Pancreas (tissue), 10 donors: ENCODE measurements around the gene SCAMP1. TPM values are rescaled to one million over a fixed set of nuclear protein-coding genes. Genes with fewer than 3 reads are reported as not detected.

Experiments used
- ATAC-seq, 4 donors: fragments of 200-7000 bp; cut with Tn5 transposase; one replicate each; pipeline versions ENCODE4 v1.8.0 to v1.9.1; 2020; ENCODE audit warnings: mild to moderate bottlenecking in 4 of 4, moderate library complexity in 4 of 4
- DNase-seq, 6 donors: peaks; one replicate each; pipeline ENCODE4 v3.0.0-alpha.2; 2020
- FAIRE-seq: peaks from 2 replicates; lab custom pipeline; 2012; peaks lifted over from hg19 to GRCh38; lab: Jason Lieb, UNC
- H3K27ac ChIP-seq, 4 donors: fragments of 200-600 bp; sonication (generic); 1 replicate in 3 of 4; 2 replicates in 1 of 4; pipeline versions ENCODE4 v1.5.0 to v1.8.0; 2020
- H3K27me3 ChIP-seq, 4 donors: fragments of 200-600 bp; one replicate each; pipeline ENCODE4 v1.8.0; 2021
- H3K36me3 ChIP-seq, 3 donors: fragments of 200-600 bp; sonication (generic) in 1 of 3; one replicate each; pipeline versions ENCODE4 v1.5.0 to v1.8.0; 2020 to 2021
- H3K4me1 ChIP-seq, 3 donors: fragments of 200-600 bp; one replicate each; pipeline ENCODE4 v1.8.0; 2021
- H3K4me3 ChIP-seq, 4 donors: fragments of 200-600 bp; sonication (generic) in 2 of 4; one replicate each; pipeline versions ENCODE4 v1.5.0 to v1.8.0; 2020 to 2021
- H3K9me3 ChIP-seq, 4 donors: fragments of 200-600 bp; one replicate each; pipeline ENCODE4 v1.8.0; 2021
- WGBS, 2 donors: extraction: QIAGEN DNeasy Blood & Tissue Kit; methylation state at CpG; one replicate each; pipeline ENCODE4 v1.1.7; 2013; 5-methylcytosine and 5-hydroxymethylcytosine counted together
- intact Hi-C, 3 donors: fragments of 100-400 bp; cut with DNase I; formaldehyde crosslinking; loops; one replicate each; pipeline versions ENCODE4 v1.11.1 to v1.14.2; 2022
- polyA plus RNA-seq, 2 donors: library from polyadenylated mRNA; stranded (reverse); fragments of 200-250 nt; gene quantifications; one replicate each; pipeline ENCODE4 v1.2.3, GENCODE V29; 2013
- total RNA-seq, 6 donors: library from RNA; stranded (reverse); fragmentation: NEBNext Ultra II Directional in 4 of 6; extraction: Animal tissue kit (Norgen Biotek cat#: 25700) in 4 of 6; gene quantifications; one replicate each; pipeline versions ENCODE4 v1.2.1 to v1.2.4, GENCODE V29; 2021 to 2023
- TF ChIP-seq, protein P1 (sequence below), 4 donors: fragments of 200-600 bp; sonication (generic) in 3 of 4; IDR thresholded peaks; one replicate each; pipeline versions ENCODE4 v1.5.0 to v1.8.0; 2021; ENCODE audit warnings: antibody characterized with exemption in 4 of 4
- donor health status: healthy with polysubstance abuse.
- donor health status: DM: no; HTN: no; CAD: no; lungs with moderate emphysema.
- donor health status: DM: no; HTN: no; CAD: no.
- donor health status: control.
- donor health status: control.
- donor health status: Bipolar disorder and iron deficiency.
- donor health status: DM: yes; HTN: yes; CAD: no.
- donor health status: DM: no; HTN: no; CAD: no.
- donor health status: DM: no; HTN: no; CAD: no.
- donor health status: DM: yes; HTN: yes; CAD: no.

Gene SCAMP1
- total and polyA plus RNA-seq, 8 donors: 4.4 to 29.9 (median 20.4) TPM

DNA sequence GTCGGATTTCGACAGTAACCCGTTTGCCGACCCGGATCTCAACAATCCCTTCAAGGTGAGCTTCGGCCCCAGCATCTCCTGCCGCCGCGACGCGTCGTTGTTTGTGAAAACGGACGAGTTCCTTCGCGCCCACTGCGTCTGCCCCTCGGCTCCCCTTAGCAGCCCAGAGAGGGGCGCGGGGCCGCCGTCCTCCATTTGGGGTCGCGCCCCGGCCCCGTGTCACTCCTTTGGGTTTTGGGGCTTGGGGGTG lies 182 bp downstream of the SCAMP1 start:
- 0% methylated on average over 19 to 26 of the region's 26 CpGs for WGBS, 2 donors

DNA sequence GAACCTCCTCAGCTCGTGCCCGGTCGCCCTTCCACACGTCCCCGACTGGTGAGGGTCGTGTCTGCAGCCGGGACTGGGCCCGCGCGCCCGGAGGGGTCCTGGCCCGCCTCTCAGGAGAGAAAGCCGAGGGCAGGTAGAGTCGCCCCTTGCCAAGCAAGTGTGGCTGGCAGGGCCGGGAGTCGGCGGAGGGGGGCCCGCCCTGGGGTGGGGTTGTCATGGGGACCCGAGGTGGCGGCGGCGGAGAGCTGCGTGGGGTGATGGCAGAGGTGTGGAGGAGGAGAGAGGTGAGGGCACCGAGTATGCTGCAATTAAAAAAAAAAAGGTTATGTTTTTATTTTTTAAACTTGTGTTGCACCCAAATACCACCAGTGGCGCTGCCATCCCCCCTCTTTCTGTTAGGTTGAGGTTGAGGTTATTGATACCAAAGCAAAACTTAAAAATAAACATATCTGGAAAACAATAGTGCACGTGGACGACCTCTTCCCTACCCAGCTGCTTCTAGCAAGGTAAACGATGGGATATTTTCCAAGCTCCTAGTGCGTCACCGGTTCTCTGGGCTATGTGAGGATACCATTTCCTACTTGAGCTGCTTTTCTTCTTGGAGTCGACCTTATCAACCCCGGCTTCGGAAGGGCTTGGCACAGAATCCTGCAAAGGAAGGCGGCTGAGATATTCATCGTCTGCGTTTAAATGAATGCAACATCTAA lies 660 bp downstream of the SCAMP1 start:
- Histone ChIP-seq H3K9me3 (no peaks in the 10 kb centered on the region), H3K4me1 (peaks cover 0 to 15% (median 15%) of the 10 kb centered on the region in 3 donors), H3K4me3 (peak overlapping the region; percentile 75 to 98 (median 88)), H3K36me3 (no peaks in the 10 kb centered on the region), H3K27me3 (no peaks in the 10 kb centered on the region), H3K27ac (peak overlapping the region; percentile 88 to 98 (median 92))
- FAIRE-seq: no peak
- TF ChIP-seq, protein P1, sequence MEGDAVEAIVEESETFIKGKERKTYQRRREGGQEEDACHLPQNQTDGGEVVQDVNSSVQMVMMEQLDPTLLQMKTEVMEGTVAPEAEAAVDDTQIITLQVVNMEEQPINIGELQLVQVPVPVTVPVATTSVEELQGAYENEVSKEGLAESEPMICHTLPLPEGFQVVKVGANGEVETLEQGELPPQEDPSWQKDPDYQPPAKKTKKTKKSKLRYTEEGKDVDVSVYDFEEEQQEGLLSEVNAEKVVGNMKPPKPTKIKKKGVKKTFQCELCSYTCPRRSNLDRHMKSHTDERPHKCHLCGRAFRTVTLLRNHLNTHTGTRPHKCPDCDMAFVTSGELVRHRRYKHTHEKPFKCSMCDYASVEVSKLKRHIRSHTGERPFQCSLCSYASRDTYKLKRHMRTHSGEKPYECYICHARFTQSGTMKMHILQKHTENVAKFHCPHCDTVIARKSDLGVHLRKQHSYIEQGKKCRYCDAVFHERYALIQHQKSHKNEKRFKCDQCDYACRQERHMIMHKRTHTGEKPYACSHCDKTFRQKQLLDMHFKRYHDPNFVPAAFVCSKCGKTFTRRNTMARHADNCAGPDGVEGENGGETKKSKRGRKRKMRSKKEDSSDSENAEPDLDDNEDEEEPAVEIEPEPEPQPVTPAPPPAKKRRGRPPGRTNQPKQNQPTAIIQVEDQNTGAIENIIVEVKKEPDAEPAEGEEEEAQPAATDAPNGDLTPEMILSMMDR (IDR thresholded peaks at IDR 0.05): no peak
- ATAC-seq: peak; percentile 62 to 77 (median 70)
- peak; percentile 69 to 88 (median 76) for DNase-seq
- WGBS, 2 donors: 0% methylated on average over 36 of the region's 36 CpGs
- intact Hi-C loops: loop anchor here in 1 of 3 donors (2.0 kb wide), 1 partner anchor 66 kb away; the partner anchor contains the start of gene AP3B1

More for the DNA sequence above, 182 bp downstream of the SCAMP1 start:
- ATAC-seq (no peak), FAIRE-seq (no peak), DNase-seq (no peak)
- TF ChIP-seq, protein P1 (IDR thresholded peaks at IDR 0.05): no peak
- Histone ChIP-seq H3K27me3 (no peaks in the 10 kb centered on the region), H3K9me3 (no peaks in the 10 kb centered on the region), H3K27ac (peak overlapping the region; percentile 88 to 98 (median 92)), H3K4me3 (peak overlapping the region; percentile 75 to 98 (median 88)), H3K4me1 (peaks cover 0 to 15% (median 15%) of the 10 kb centered on the region in 3 donors), H3K36me3 (no peaks in the 10 kb centered on the region)
- intact Hi-C loops: loop anchor here in 1 of 3 donors (2.0 kb wide), 1 partner anchor 66 kb away; the partner anchor contains the start of gene AP3B1

DNA sequence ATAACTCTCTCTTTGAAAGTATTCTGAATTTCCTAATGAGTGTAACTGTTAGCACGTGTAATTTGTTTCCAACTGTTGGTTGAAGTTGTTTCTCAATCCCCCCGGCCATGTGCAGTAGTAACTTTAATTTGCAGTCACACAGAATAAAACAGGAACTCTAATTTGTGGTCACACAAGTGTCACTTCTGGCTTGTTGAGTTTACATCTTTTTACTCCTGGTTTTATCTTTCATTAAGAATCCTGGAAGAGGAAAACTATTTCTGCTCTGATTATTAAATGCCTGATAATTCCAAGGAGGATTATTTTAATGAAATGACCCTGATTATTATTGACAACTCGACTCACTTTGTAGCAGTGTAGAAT lies 1.2 kb downstream of the SCAMP1 start:
- intact Hi-C loops: loop anchor here in 1 of 3 donors (2.0 kb wide), 1 partner anchor 67 kb away; the partner anchor contains the start of gene AP3B1
- Histone ChIP-seq H3K4me1 (peaks cover 0 to 15% (median 15%) of the 10 kb centered on the region in 3 donors), H3K36me3 (no peaks in the 10 kb centered on the region), H3K9me3 (no peaks in the 10 kb centered on the region), H3K4me3 (peak overlapping the region; percentile 75 to 98 (median 88)), H3K27me3 (no peaks in the 10 kb centered on the region), H3K27ac (peak overlapping the region; percentile 88 to 98 (median 92))
- FAIRE-seq (no peak), ATAC-seq (no peak), DNase-seq (no peak)
- TF ChIP-seq, protein P1 (IDR thresholded peaks at IDR 0.05): no peak
- 2 to 3% methylated on average over 3 of the region's 3 CpGs for WGBS, 2 donors

DNA sequence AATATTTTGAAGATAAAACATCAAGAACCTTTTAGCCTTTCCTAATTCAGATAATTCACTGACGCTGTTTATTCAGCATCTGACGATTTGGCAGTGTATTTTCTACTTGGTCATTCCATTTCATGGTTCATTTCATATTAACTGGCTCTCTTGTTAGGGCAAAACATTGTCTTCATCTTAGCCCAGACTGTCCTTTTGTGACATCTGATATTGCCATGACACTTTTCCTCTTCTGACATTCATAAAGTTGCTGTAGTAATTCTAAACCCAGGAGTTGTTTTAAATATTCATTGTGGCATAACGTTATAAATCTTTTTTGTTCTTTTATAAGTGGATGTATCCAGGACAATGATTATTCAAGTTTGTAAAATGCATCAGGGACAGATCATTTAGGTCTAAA lies 1.8 kb downstream of the SCAMP1 start:
- Histone ChIP-seq H3K4me3 (peak overlapping the region in 1 of 4 donors; percentile 98), H3K9me3 (no peaks in the 10 kb centered on the region), H3K27ac (no peak overlapping the region), H3K36me3 (no peaks in the 10 kb centered on the region), H3K4me1 (peaks cover 0 to 15% (median 15%) of the 10 kb centered on the region in 3 donors), H3K27me3 (no peaks in the 10 kb centered on the region)
- 16 to 19% methylated on average over 3 of the region's 3 CpGs for WGBS, 2 donors
- no peak for FAIRE-seq
- intact Hi-C loops: no loop called here
- no peak for DNase-seq
- TF ChIP-seq, protein P1 (IDR thresholded peaks at IDR 0.05): no peak
- ATAC-seq: no peak

DNA sequence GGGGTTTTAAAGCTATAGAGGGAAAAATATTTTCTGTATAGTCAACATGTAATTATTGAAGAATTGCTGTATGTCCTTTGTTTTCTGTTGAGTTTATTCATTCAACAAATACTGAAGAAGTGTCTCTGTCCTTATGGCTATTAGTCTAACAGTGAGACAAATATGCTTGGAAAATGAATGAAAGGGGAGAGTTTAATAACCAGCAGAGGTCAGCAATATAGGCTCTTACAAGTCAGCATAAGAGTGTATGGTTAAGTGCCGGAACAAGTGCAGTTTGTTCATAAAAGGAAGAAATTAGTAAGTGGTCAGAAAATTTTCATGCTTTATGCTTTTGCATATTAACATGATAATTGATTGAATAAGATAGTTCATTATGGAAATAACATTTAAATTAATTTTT lies 3.6 kb downstream of the SCAMP1 start:
- Histone ChIP-seq H3K36me3 (no peaks in the 10 kb centered on the region), H3K4me3 (no peak overlapping the region), H3K27me3 (no peaks in the 10 kb centered on the region), H3K9me3 (no peaks in the 10 kb centered on the region), H3K27ac (no peak overlapping the region), H3K4me1 (peaks cover 0 to 15% (median 10%) of the 10 kb centered on the region in 3 donors)
- DNase-seq (no peak), ATAC-seq (no peak), FAIRE-seq (no peak)
- TF ChIP-seq, protein P1 (IDR thresholded peaks at IDR 0.05): no peak
- 88 to 93% methylated on average over 1 of the region's 1 CpG for WGBS, 2 donors
- intact Hi-C loops: no loop called here
